ENCODE measurements around the gene ITPR1. TPM values are rescaled to one million over a fixed set of nuclear protein-coding genes. Genes with fewer than 3 reads are reported as not detected.

ITPR1 gene
- total RNA-seq, 1 experiment from 2014 or later, result 3.6 TPM

GRCh38 chr3:4532535-4533112 lies 39.5 kb downstream of the ITPR1 start:
- DNase-seq (ENCODE audit: low spot score), result no peak

- no peak for DNase-seq (ENCODE audit: low spot score)
These were observed 40.6 kb downstream of the ITPR1 start for GRCh38 chr3:4533489-4534443.

- no peak for DNase-seq (ENCODE audit: low spot score)
These were observed 41.8 kb downstream of the ITPR1 start for GRCh38 chr3:4534906-4535305.

- DNase-seq (ENCODE audit: low spot score), result no peak
These were observed 43.1 kb downstream of the ITPR1 start for GRCh38 chr3:4536260-4536659.

GRCh38 chr3:4540267-4540666 lies 47.1 kb downstream of the ITPR1 start:
- no peak for DNase-seq (ENCODE audit: low spot score)

- no peak for DNase-seq (ENCODE audit: low spot score)
These were observed 50.0 kb downstream of the ITPR1 start for GRCh38 chr3:4543110-4543509.

GRCh38 chr3:4546346-4547178 lies 53.4 kb downstream of the ITPR1 start:
- no peak for DNase-seq (ENCODE audit: low spot score)

- no peak for DNase-seq (ENCODE audit: low spot score)
These were observed 54.7 kb downstream of the ITPR1 start for GRCh38 chr3:4547799-4548198.

GRCh38 chr3:4548356-4548755 lies 55.2 kb downstream of the ITPR1 start:
- no peak for DNase-seq (ENCODE audit: low spot score)

GRCh38 chr3:4548780-4549179 lies 55.6 kb downstream of the ITPR1 start:
- DNase-seq (ENCODE audit: low spot score), result no peak

GRCh38 chr3:4549896-4550295 lies 56.7 kb downstream of the ITPR1 start:
- no peak for DNase-seq (ENCODE audit: low spot score)

GRCh38 chr3:4551051-4551711 lies 58.0 kb downstream of the ITPR1 start:
- DNase-seq (ENCODE audit: low spot score), result no peak

GRCh38 chr3:4551794-4552442 lies 58.8 kb downstream of the ITPR1 start:
- no peak for DNase-seq (ENCODE audit: low spot score)

- no peak for DNase-seq (ENCODE audit: low spot score)
These were observed 59.7 kb downstream of the ITPR1 start for GRCh38 chr3:4552811-4553210.

GRCh38 chr3:4561661-4562060 lies 68.5 kb downstream of the ITPR1 start:
- no peak for DNase-seq (ENCODE audit: low spot score)

GRCh38 chr3:4562595-4562994 lies 69.4 kb downstream of the ITPR1 start:
- no peak for DNase-seq (ENCODE audit: low spot score)

GRCh38 chr3:4564270-4564669 lies 71.1 kb downstream of the ITPR1 start:
- no peak for DNase-seq (ENCODE audit: low spot score)

GRCh38 chr3:4564928-4565586 lies 71.9 kb downstream of the ITPR1 start:
- no peak for DNase-seq (ENCODE audit: low spot score)

GRCh38 chr3:4565809-4566501 lies 72.8 kb downstream of the ITPR1 start:
- peak; percentile 62 for DNase-seq (ENCODE audit: low spot score)

- DNase-seq (ENCODE audit: low spot score), result no peak
These were observed 75.7 kb downstream of the ITPR1 start for GRCh38 chr3:4568841-4569240.

All from HT-29 (cell line).